Body of pancreas (tissue), 4 donors: ENCODE data around the gene RHBDD2. TPM values are rescaled to one million over a fixed set of nuclear protein-coding genes. Genes with fewer than 3 reads are reported as not detected.
"Not testable (repeated sequence)": the region's sequence is repeated elsewhere in the genome, so short reads cannot be mapped to it uniquely, and the experiment has no call there.

Experiments
- ATAC-seq: fragments of 150-250 bp; one replicate; pipeline ENCODE4 v1.9.1; 2016
- DNase-seq, 4 donors: peaks; one replicate each; pipeline ENCODE4 v3.0.0-alpha.2; 2019
- H3K27ac ChIP-seq, 4 donors: fragments of 200-600 bp; sonication (generic); 1 replicate in 3 of 4; 2 replicates in 1 of 4; pipeline versions ENCODE4 v1.5.1 to v1.6.1; 2016 to 2019; ENCODE audit warnings: mild to moderate bottlenecking in 1 of 4, mixed read lengths in 1 of 4, moderate library complexity in 1 of 4
- H3K27me3 ChIP-seq, 2 donors: fragments of 200-600 bp; sonication (generic); one replicate each; pipeline ENCODE4 v1.6.0; 2016; ENCODE audit warnings: mild to moderate bottlenecking in 1 of 2
- H3K36me3 ChIP-seq, 2 donors: fragments of 200-600 bp; sonication (generic); replicated peaks in 1 of 2; 2 replicates each; pipeline ENCODE4 v1.5.1; 2016; ENCODE audit warnings: low read depth in 2 of 2; ENCODE audit not compliant: insufficient read depth in 1 of 2
- H3K4me1 ChIP-seq: fragments of 200-600 bp; sonication (generic); one replicate; pipeline ENCODE4 v1.6.0; 2016
- H3K4me3 ChIP-seq, 2 donors: fragments of 200-600 bp; sonication (generic); 1 replicate in 1 of 2; 2 replicates in 1 of 2; pipeline ENCODE4 v1.5.1; 2016 to 2019
- H3K9me3 ChIP-seq, 3 donors: fragments of 200-600 bp; sonication (generic); 1 replicate in 2 of 3; 2 replicates in 1 of 3; pipeline ENCODE4 v1.5.1; 2016
- CTCF ChIP-seq, 7 experiments: fragments of 450-650 bp in 4 of 7; fragments of 200-600 bp in 3 of 7; sonication (generic) in 3 of 7; IDR thresholded peaks; one replicate each; pipeline ENCODE4 v1.5.1; 2016 to 2019; ENCODE audit warnings: antibody characterized with exemption in 7 of 7
- POLR2A ChIP-seq, 3 donors: fragments of 450-650 bp; IDR thresholded peaks; one replicate each; pipeline ENCODE4 v1.6.1; 2016; ENCODE audit warnings: antibody characterized with exemption in 3 of 3, mild to moderate bottlenecking in 2 of 3
- whole genome bisulfite sequencing, 2 donors: methylation state at CpG; one replicate each; pipeline ENCODE4 v1.1.5; 2017; 5-methylcytosine and 5-hydroxymethylcytosine counted together
- intact Hi-C: fragments of 100-400 bp; cut with DNase I; formaldehyde crosslinking; loops from one replicate; pipeline ENCODE4 v1.15.1; 2023
- total RNA-seq, 2 donors: library from RNA; depleted of rRNA; stranded (reverse); fragments of >200 nt; gene quantifications; one replicate each; pipeline ENCODE4 v1.1.0, GENCODE V29; 2016

The RHBDD2 gene
- 10 to 100 TPM; 18.7 to 41.2 TPM for total RNA-seq

GRCh38 chr7:75878769-75879611, at the start of gene RHBDD2:
RHBDD2 (plus strand) TSS chr7:75879034; CDS start chr7:75879083, 49 bp downstream.
- ATAC-seq (peak; percentile 99), DNase-seq (peak; percentile 97 to 98 (median 98))
- H3K4me3 ChIP-seq: peak within 1 kb of the TSS; percentile 44 to 89
- 1 to 2% methylated on average over 25 to 59 of the region's 65 CpGs for WGBS, 2 donors
- H3K27me3 ChIP-seq: no peaks in the 10 kb centered on the region
- peaks cover 6% of the 10 kb centered on the region in 2 donors for H3K36me3 ChIP-seq
- H3K27ac ChIP-seq: peak within 1 kb of the TSS; percentile 48 to 82 (median 74)
- no peaks in the 10 kb centered on the region for H3K9me3 ChIP-seq
- intact Hi-C loops: no loop called here
- peaks cover 17% of the 10 kb centered on the region for H3K4me1 ChIP-seq
- TF ChIP-seq POLR2A (IDR thresholded peaks at IDR 0.05) (peak; percentile 86 to 91 (median 90)), CTCF (IDR thresholded peaks at IDR 0.05) (peak in 3 of 7 experiments; percentile 10 to 48 (median 38))

GRCh38 chr7:75829656-75830055, 49.2 kb upstream of the RHBDD2 start:
- intact Hi-C loops: loop anchor here (5.0 kb wide), 1 partner anchor 102 kb away; no protein-coding TSS in a partner anchor
- DNase-seq, ATAC-seq, H3K36me3 ChIP-seq, H3K4me1 ChIP-seq, H3K9me3 ChIP-seq, H3K4me3 ChIP-seq, H3K27me3 ChIP-seq, H3K27ac ChIP-seq: not testable (repeated sequence)
- 52 to 67% methylated on average over 3 to 6 of the region's 6 CpGs for WGBS, 2 donors

GRCh38 chr7:75830978-75831377, 47.9 kb upstream of the RHBDD2 start:
- intact Hi-C loops: no loop called here
- WGBS, 2 donors: 84 to 91% methylated on average over 6 of the region's 6 CpGs
- no peaks in the 10 kb centered on the region for H3K36me3 ChIP-seq
- DNase-seq (no peak), ATAC-seq (no peak)
- H3K27ac ChIP-seq: no peak overlapping the region
- no peaks in the 10 kb centered on the region for H3K27me3 ChIP-seq
- no peak overlapping the region for H3K4me3 ChIP-seq
- TF ChIP-seq CTCF (IDR thresholded peaks at IDR 0.05): no peak
- H3K4me1 ChIP-seq: no peaks in the 10 kb centered on the region
- H3K9me3 ChIP-seq: no peaks in the 10 kb centered on the region

- H3K27ac ChIP-seq, ATAC-seq, DNase-seq, intact Hi-C loops, H3K4me3 ChIP-seq, H3K36me3 ChIP-seq, H3K9me3 ChIP-seq, H3K4me1 ChIP-seq, H3K27me3 ChIP-seq: not testable (repeated sequence)
- 74% methylated on average over 4 to 6 of the region's 6 CpGs for WGBS, 2 donors
These were observed 45.2 kb upstream of the RHBDD2 start for GRCh38 chr7:75833662-75834061.

- intact Hi-C loops: no loop called here
- DNase-seq: no peak
These were observed 43.0 kb upstream of the RHBDD2 start for GRCh38 chr7:75835688-75836285.

More at GRCh38 chr7:75835688-75836285, 43.0 kb upstream of the RHBDD2 start:
- no peak for TF ChIP-seq POLR2A (IDR thresholded peaks at IDR 0.05)
- TF ChIP-seq CTCF (IDR thresholded peaks at IDR 0.05): no peak
- 85 to 93% methylated on average over 29 of the region's 29 CpGs for WGBS, 2 donors
- Histone ChIP-seq H3K9me3 (no peaks in the 10 kb centered on the region), H3K27me3 (no peaks in the 10 kb centered on the region), H3K4me1 (no peaks in the 10 kb centered on the region), H3K36me3 (no peaks in the 10 kb centered on the region), H3K4me3 (no peak overlapping the region), H3K27ac (no peak overlapping the region)
- no peak for ATAC-seq
